ENCODE measurements around the gene IMMP2L.

The IMMP2L gene

GRCh38 chr7:111346219-111346618, 216.1 kb downstream of the IMMP2L start:
- no peaks in the 10 kb centered on the region for H3K27me3 ChIP-seq (ENCODE audit: insufficient read depth, poor library complexity, severe bottlenecking)
- DNase-seq (ENCODE audit: low spot score) (no peak), ATAC-seq (ENCODE audit: low read depth) (no peak)
- H3K4me3 ChIP-seq (ENCODE audit: severe bottlenecking) = no peak overlapping the region
- TF ChIP-seq, protein P1, sequence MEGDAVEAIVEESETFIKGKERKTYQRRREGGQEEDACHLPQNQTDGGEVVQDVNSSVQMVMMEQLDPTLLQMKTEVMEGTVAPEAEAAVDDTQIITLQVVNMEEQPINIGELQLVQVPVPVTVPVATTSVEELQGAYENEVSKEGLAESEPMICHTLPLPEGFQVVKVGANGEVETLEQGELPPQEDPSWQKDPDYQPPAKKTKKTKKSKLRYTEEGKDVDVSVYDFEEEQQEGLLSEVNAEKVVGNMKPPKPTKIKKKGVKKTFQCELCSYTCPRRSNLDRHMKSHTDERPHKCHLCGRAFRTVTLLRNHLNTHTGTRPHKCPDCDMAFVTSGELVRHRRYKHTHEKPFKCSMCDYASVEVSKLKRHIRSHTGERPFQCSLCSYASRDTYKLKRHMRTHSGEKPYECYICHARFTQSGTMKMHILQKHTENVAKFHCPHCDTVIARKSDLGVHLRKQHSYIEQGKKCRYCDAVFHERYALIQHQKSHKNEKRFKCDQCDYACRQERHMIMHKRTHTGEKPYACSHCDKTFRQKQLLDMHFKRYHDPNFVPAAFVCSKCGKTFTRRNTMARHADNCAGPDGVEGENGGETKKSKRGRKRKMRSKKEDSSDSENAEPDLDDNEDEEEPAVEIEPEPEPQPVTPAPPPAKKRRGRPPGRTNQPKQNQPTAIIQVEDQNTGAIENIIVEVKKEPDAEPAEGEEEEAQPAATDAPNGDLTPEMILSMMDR (IDR thresholded peaks at IDR 0.05; ENCODE audit: poor library complexity, severe bottlenecking) = no peak
- H3K36me3 ChIP-seq (ENCODE audit: low read depth) = no peaks in the 10 kb centered on the region
- H3K9me3 ChIP-seq (ENCODE audit: severe bottlenecking) = no peaks in the 10 kb centered on the region
- H3K4me1 ChIP-seq (ENCODE audit: insufficient read depth, poor library complexity, severe bottlenecking) = no peaks in the 10 kb centered on the region
- no peak overlapping the region for H3K27ac ChIP-seq (ENCODE audit: poor library complexity, severe bottlenecking)

GRCh38 chr7:111343017-111343416, 219.3 kb downstream of the IMMP2L start:
- Histone ChIP-seq H3K27me3 (ENCODE audit: insufficient read depth, poor library complexity, severe bottlenecking) (no peaks in the 10 kb centered on the region), H3K4me3 (ENCODE audit: severe bottlenecking) (no peak overlapping the region), H3K27ac (ENCODE audit: poor library complexity, severe bottlenecking) (no peak overlapping the region), H3K36me3 (ENCODE audit: low read depth) (no peaks in the 10 kb centered on the region), H3K4me1 (ENCODE audit: insufficient read depth, poor library complexity, severe bottlenecking) (no peaks in the 10 kb centered on the region), H3K9me3 (ENCODE audit: severe bottlenecking) (no peaks in the 10 kb centered on the region)
- TF ChIP-seq, protein P1 (IDR thresholded peaks at IDR 0.05; ENCODE audit: poor library complexity, severe bottlenecking) = no peak
- DNase-seq (ENCODE audit: low spot score) (no peak), ATAC-seq (ENCODE audit: low read depth) (no peak)

DNA sequence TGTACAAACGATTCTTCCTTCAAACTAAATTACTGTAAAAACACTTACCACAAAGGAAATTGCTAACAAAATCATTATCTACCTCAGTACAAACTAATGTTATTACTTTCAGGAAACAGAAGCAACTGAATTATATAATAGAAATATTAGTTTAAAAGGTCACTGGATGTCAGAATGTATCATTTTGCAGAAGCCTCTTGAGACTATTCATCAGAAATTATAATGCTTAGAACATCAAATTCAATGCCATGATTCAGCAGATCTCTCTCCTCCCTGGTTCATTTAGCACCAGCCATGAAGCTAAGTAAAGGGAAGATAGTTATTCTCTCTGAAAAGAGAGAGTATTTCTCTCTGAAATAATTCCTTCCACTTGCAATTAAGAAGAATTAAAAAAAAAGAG, 223.3 kb downstream of the IMMP2L start:
- H3K36me3 ChIP-seq (ENCODE audit: low read depth) = no peaks in the 10 kb centered on the region
- ATAC-seq (ENCODE audit: low read depth) (no peak), DNase-seq (ENCODE audit: low spot score) (no peak)
- H3K27me3 ChIP-seq (ENCODE audit: insufficient read depth, poor library complexity, severe bottlenecking) = no peaks in the 10 kb centered on the region
- TF ChIP-seq, protein P1 (IDR thresholded peaks at IDR 0.05; ENCODE audit: poor library complexity, severe bottlenecking) = no peak
- H3K27ac ChIP-seq (ENCODE audit: poor library complexity, severe bottlenecking) = no peak overlapping the region
- H3K4me1 ChIP-seq (ENCODE audit: insufficient read depth, poor library complexity, severe bottlenecking) = no peaks in the 10 kb centered on the region
- H3K4me3 ChIP-seq (ENCODE audit: severe bottlenecking) = no peak overlapping the region
- H3K9me3 ChIP-seq (ENCODE audit: severe bottlenecking) = no peaks in the 10 kb centered on the region

GRCh38 chr7:111333010-111333409, 229.3 kb downstream of the IMMP2L start:
- Histone ChIP-seq H3K4me1 (ENCODE audit: insufficient read depth, poor library complexity, severe bottlenecking) (peaks cover 6% of the 10 kb centered on the region), H3K9me3 (ENCODE audit: severe bottlenecking) (no peaks in the 10 kb centered on the region), H3K27ac (ENCODE audit: poor library complexity, severe bottlenecking) (no peak overlapping the region), H3K4me3 (ENCODE audit: severe bottlenecking) (no peak overlapping the region), H3K36me3 (ENCODE audit: low read depth) (no peaks in the 10 kb centered on the region), H3K27me3 (ENCODE audit: insufficient read depth, poor library complexity, severe bottlenecking) (no peaks in the 10 kb centered on the region)
- TF ChIP-seq, protein P1 (IDR thresholded peaks at IDR 0.05; ENCODE audit: poor library complexity, severe bottlenecking) = no peak
- ATAC-seq (ENCODE audit: low read depth) (no peak), DNase-seq (ENCODE audit: low spot score) (no peak)

GRCh38 chr7:111330235-111330523, 232.1 kb downstream of the IMMP2L start:
- Histone ChIP-seq H3K4me1 (ENCODE audit: insufficient read depth, poor library complexity, severe bottlenecking) (peaks cover 6% of the 10 kb centered on the region), H3K36me3 (ENCODE audit: low read depth) (no peaks in the 10 kb centered on the region), H3K9me3 (ENCODE audit: severe bottlenecking) (no peaks in the 10 kb centered on the region), H3K4me3 (ENCODE audit: severe bottlenecking) (no peak overlapping the region), H3K27ac (ENCODE audit: poor library complexity, severe bottlenecking) (no peak overlapping the region), H3K27me3 (ENCODE audit: insufficient read depth, poor library complexity, severe bottlenecking) (no peaks in the 10 kb centered on the region)
- DNase-seq (ENCODE audit: low spot score) (no peak), ATAC-seq (ENCODE audit: low read depth) (no peak)
- TF ChIP-seq, protein P1 (IDR thresholded peaks at IDR 0.05; ENCODE audit: poor library complexity, severe bottlenecking) = no peak

Data from RWPE2 (cell line).